GM13977 (cell line): ENCODE measurements around the gene EPB41L2.

Source experiments
- DNase-seq: peaks from one replicate; pipeline ENCODE4 v3.0.0; 2012; ENCODE audit warnings: low spot score
- CTCF ChIP-seq: IDR thresholded peaks from 2 replicates; pipeline ENCODE4 v1.5.1; 2012; ENCODE audit warnings: mild to moderate bottlenecking, control low read depth; ENCODE audit not compliant: insufficient read depth; ENCODE audit errors: extremely low read depth, missing control alignments
- in situ Hi-C: fragments of 300-500 bp; cut with MboI; formaldehyde crosslinking; loops from one replicate; pipeline ENCODE4 v1.12.0; 2022; ENCODE audit warnings: low sequenced_read_pairs, low pct_unique_long_range_greater_than_20kb, mixed read lengths, inconsistent platforms; ENCODE audit not compliant: unreplicated experiment

Gene EPB41L2

GRCh38 chr6:130985115-130985514, 77.9 kb downstream of the EPB41L2 start:
- DNase-seq = no peak
- TF ChIP-seq CTCF = no peak
- in situ Hi-C loops = no loop called here

- in situ Hi-C loops = no loop called here
- no peak for DNase-seq
- TF ChIP-seq CTCF = no peak
These were observed 80.0 kb downstream of the EPB41L2 start for GRCh38 chr6:130982941-130983456.

- TF ChIP-seq CTCF = no peak
- DNase-seq = no peak
- in situ Hi-C loops = no loop called here
These were observed 80.9 kb downstream of the EPB41L2 start for GRCh38 chr6:130982135-130982534.

- in situ Hi-C loops = no loop called here
- no peak for TF ChIP-seq CTCF
- DNase-seq = no peak
These were observed 81.6 kb downstream of the EPB41L2 start for GRCh38 chr6:130981409-130981808.

GRCh38 chr6:130980310-130981032, 82.6 kb downstream of the EPB41L2 start:
- no peak for TF ChIP-seq CTCF
- in situ Hi-C loops = no loop called here
- DNase-seq = no peak

GRCh38 chr6:130978660-130979396, 84.2 kb downstream of the EPB41L2 start:
- TF ChIP-seq CTCF = no peak
- in situ Hi-C loops = no loop called here
- no peak for DNase-seq
